HG02884 (cell line): ENCODE results near the gene NUBPL.
"Not testable (repeated sequence)": the region's sequence is repeated elsewhere in the genome, so short reads cannot be mapped to it uniquely, and the experiment has no call there.

Experiments
- ATAC-seq: cut with Tn5 transposase; IDR thresholded peaks from one replicate; pipeline ENCODE4 v1.9.1; 2021; ENCODE audit warnings: mild to moderate bottlenecking, moderate library complexity; ENCODE audit not compliant: unreplicated experiment

Gene NUBPL

DNA sequence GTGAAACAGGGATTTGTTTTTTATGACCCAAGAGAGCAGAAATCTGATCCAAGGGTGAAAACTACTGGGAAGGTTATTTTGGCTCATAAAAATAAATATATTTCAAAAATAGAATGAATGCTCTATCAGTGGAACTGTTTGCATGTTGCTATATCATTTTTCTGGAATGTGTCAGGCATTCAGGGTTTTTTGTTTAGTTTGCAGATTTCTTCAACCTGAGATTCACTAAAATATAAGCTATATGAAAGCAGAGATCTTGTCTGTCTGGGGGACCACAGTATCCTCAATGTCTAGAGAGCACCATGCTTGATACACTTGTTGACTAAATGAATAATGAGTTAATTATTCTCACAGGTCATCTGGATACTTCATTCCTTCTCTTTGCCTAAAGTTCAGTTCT lies 165.1 kb downstream of the NUBPL start:
- ATAC-seq: no peak

DNA sequence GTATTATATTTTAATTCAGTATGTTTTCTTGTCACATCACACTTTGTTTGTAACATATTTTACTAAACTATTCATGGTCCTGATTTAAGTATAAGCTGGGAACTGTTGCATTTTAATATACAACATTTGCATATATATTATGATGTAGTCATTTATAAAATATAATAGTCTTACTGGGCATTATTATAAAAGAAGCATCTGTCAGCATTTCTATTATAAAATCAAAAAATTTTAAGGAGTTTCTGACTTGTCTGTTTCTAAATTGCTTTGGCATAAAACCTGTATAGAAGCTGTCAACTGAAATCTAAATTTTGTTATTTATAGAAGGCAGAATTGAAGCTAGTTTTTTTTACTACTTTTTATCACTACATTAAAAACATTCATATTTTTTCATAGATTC lies 166.6 kb downstream of the NUBPL start:
- no peak for ATAC-seq

DNA sequence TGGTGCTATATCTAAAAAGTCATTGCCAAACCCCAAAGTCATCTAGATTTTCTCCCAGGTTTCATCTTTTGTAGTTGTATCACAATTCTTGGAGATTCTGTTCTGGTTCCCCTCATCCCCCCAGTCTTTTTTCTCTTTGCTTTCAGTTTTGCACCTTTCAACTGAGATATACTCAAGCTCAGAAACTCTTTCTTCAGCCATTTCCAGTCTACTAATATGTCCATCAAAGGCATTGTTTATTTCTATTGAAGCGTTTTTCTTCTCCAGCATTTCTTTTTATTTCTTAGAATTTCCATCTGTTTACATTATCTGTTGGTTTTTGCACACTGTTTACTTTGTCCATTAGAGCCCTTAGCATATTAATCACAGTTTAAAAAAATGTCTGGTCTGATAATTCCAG lies 179.5 kb downstream of the NUBPL start:
- ATAC-seq: no peak

GRCh38 chr14:31745741-31746140 lies 184.5 kb downstream of the NUBPL start:
- no peak for ATAC-seq

DNA sequence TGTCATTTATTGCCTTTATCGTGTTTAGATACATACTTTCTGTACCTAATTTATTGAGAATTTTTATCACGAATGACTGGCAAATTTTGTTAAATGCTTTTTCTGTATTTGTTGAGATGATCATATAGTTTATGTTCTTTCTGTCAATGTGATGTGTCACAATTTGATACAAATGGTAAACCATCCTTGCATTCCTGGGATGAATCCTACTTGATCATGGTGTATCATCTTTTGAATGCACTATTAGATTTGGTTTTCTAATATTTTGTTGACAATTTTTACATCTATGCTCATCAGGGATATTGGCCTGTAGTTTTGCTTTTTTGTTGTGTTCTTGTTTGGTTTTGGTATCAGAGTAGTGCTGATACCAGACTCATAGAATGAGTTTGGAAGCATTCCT lies 185.1 kb downstream of the NUBPL start:
- no peak for ATAC-seq

- no peak for ATAC-seq
Measured at GRCh38 chr14:31749275-31749674, 188.1 kb downstream of the NUBPL start.

- ATAC-seq: not testable (repeated sequence)
Measured at GRCh38 chr14:31751047-31751446, 189.8 kb downstream of the NUBPL start.

- no peak for ATAC-seq
Measured at GRCh38 chr14:31752867-31753661, 191.9 kb downstream of the NUBPL start.

DNA sequence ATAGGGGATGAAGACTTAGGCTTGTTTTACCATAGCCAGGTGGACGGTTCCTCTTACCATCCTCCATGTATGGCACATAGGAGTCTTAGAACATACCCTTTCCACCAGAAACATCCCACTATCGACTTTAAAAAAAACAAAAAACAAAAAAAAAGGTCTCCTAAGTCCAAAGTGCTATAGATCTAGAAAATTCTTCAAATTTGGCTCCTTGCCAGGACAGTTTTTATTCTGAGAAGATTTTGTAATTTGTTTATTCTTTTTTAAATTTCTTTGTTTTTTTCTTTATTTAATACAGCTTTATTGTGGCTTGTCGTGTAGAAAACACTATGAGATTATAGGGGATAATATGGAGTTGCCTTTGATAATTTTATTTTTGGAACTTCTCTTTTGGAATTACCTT lies 197.7 kb downstream of the NUBPL start:
- no peak for ATAC-seq

GRCh38 chr14:31760277-31760676 lies 199.1 kb downstream of the NUBPL start:
- no peak for ATAC-seq

DNA sequence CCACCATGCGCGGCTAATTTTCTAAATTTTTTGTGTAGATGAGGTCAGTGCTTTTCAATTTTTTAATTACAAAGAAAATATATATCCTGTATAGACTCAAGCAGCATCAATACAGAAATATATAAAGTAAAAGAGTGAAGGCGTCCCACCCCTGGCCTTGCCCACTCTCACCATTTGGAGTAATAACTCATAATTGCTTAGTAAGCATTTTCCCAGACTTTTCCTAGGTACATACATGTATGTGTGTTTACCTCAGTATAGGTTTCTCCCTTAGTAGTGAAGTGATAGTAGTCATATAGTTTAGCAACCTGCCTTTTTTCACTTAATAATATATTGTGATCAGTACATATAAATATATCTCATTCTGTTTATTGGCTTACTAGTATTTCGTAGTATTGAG lies 200.1 kb downstream of the NUBPL start:
- ATAC-seq: no peak

DNA sequence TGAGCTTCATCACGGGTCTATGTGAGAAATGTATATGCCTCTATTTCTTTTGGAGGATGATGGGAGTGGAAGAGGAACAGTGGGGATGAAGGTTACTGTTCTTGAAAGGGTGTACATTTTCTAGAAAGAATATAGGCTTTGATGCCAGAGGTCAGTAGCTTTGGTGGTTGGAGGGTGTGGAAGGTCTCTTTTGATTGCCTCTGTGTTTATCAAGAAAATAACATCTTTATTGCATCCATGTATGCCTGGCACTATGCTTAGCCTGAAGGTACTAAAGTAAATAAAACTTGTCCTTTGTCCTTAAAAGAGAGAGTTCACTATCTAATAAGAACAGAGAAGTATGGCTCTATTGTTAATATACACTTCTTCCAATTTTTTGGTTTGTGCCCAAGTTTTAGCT lies 201.8 kb downstream of the NUBPL start:
- no peak for ATAC-seq

- no peak for ATAC-seq
Measured at GRCh38 chr14:31766315-31766892, 205.2 kb downstream of the NUBPL start.

GRCh38 chr14:31768355-31768754 lies 207.2 kb downstream of the NUBPL start:
- ATAC-seq: no peak

DNA sequence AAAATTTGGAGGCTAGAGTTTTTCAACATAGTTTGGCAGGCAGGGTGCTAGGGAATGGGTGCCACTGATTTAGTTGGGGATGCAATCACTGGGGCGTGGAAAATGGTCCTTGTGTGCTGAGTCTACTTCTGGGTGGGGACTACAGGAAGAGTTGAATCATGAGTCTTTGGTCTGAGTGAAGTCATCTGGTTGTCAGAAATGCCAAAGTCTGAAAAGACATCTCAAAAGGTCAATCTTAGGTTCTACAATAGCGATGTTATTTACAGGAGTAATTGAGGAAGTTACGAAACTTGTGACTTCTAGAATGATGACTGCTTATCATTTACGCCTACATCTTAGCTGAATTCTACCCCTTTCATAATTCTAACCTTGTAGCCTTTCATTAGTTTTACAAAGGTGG lies 209.1 kb downstream of the NUBPL start:
- no peak for ATAC-seq

- ATAC-seq: no peak
Measured at GRCh38 chr14:31774567-31774966, 213.4 kb downstream of the NUBPL start.

DNA sequence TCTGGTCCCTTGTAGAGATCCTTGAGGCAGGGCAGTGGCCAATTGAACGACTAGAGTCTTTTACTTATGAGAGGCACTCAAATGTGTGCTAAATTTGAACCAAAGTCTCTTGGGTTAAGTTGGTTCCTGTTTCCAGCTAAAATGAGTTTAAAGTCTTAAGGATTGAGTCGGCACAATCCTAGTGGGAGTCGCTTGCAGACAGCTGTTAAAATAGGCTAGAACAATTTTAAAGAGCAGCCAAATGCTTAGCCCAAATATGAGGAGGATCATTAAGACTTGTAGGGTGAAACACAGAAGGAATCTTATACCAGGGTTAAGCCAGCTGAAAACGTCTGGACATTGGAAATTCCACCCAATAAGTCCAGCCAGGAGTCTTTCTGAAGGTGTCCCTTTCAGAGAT lies 216.1 kb downstream of the NUBPL start:
- no peak for ATAC-seq

DNA sequence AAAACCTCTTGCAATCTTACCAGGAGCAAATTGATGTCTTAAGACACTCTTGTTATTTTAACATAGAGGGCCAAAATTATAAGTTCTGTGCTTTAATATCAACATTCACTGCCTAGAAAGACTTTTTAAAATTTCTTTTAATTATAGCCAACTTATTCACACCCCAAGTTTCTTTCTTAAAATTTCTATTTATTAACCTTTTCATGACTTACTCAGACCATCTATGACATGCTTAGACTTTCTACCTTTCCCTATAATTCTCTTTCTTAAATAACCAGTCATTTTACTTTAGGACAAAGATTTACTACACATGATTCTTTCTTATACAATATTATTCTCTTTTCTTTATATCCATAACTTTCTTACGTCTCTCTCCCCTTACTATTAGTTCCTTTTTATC lies 220.4 kb downstream of the NUBPL start:
- no peak for ATAC-seq

- no peak for ATAC-seq
Measured at GRCh38 chr14:31785574-31785973, 224.4 kb downstream of the NUBPL start.

- ATAC-seq: no peak
Measured at GRCh38 chr14:31787377-31787776, 226.2 kb downstream of the NUBPL start.

DNA sequence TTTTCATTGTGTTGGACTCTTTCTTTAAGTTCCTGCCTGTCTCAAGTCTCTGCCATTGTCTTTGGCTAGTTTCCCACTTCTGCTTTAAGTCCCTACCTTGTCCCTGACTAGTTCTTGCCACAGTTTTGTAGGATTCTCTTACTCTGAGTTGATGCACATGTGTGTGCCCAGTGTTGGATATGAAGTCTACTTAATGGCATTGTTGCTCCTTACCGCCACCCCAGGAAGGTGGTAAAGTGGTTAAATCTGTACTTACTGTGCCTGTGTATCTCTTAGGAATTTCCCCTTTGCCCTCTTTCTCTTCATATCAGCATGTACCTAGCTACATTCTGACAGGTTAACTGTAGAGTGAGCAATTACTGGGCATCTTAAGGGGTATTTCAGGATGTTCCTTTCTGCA lies 227.1 kb downstream of the NUBPL start:
- no peak for ATAC-seq

GRCh38 chr14:31792726-31793125 lies 231.5 kb downstream of the NUBPL start:
- ATAC-seq: no peak

GRCh38 chr14:31797946-31798345 lies 236.7 kb downstream of the NUBPL start:
- not testable (repeated sequence) for ATAC-seq
